ENCODE results near the gene CD14. TPM values are rescaled to one million over a fixed set of nuclear protein-coding genes. Genes with fewer than 3 reads are reported as not detected.
A peak's percentile ranks its signal among the peaks of the same experiment; 100 is the strongest.
"Not testable (repeated sequence)": the region's sequence is repeated elsewhere in the genome, so short reads cannot be mapped to it uniquely, and the experiment has no call there.

CD14 gene
- polyA plus RNA-seq, 2 of the 4 experiments (the other 2 are of a cell fraction) = 2.9 to 3.3 TPM

- H3K4me3 ChIP-seq = peak overlapping the region; percentile 68
- TF ChIP-seq HEYL (CRISPR knock-in tag; IDR thresholded peaks at IDR 0.05) = 0 out of 2 replicates have a peak, but pooled peaks have one; percentile 48
- H3K4me1 ChIP-seq = peaks cover 27% of the 10 kb centered on the region
- DNase-seq (ENCODE audit: low read depth in 1 of 2, low spot score in 1 of 2); FAIRE-seq; H3K9me3 ChIP-seq: not testable (repeated sequence)
- WGBS (ENCODE audit: missing lambda C conversion rate) = 11% methylated on average over 9 of the region's 9 CpGs
- POLR2A ChIA-PET = interaction anchor here (0.6 to 2.4 kb wide), 4 partner anchors 9 to 237 kb away, joined by 3 to 12 read pairs (median 7); partner anchors contain the start of genes ANKHD1, APBB3, IK and NDUFA2
- H3K4me2 ChIP-seq = peak overlapping the region; percentile 90
- peak in 1 of 2 experiments; percentile 3; a peak in 3 of 6 replicates for ATAC-seq
- H3K27ac ChIP-seq = peak overlapping the region; percentile 87 to 91
- CTCF ChIA-PET = interaction anchor here (0.6 to 2.0 kb wide), 21 partner anchors 8 to 953 kb away, joined by 3 to 7 read pairs (median 4); partner anchors contain the start of genes EIF4EBP3, IK and NDUFA2
These were observed 5.8 kb upstream of the CD14 start for GRCh38 chr5:140638898-140639147.

- FAIRE-seq (no peak), ATAC-seq (no peak), DNase-seq (ENCODE audit: low read depth in 1 of 2, low spot score in 1 of 2) (no peak)
- ChIA-PET CTCF (interaction anchor here (1.4 to 1.7 kb wide), 2 partner anchors 47 to 90 kb away, joined by 3 to 6 read pairs; partner anchors contain the start of gene EIF4EBP3), POLR2A (interaction anchor here (2.4 kb wide), 1 partner anchor 10 kb away, joined by 12 read pairs; the partner anchor contains the start of genes IK and NDUFA2)
- no peaks in the 10 kb centered on the region for H3K9me3 ChIP-seq
- H3K4me2 ChIP-seq = no peak overlapping the region
- no peak for TF ChIP-seq HOXB13 (CRISPR knock-in tag; IDR thresholded peaks at IDR 0.05; ENCODE audit: low read depth)
- TF ChIP-seq HOXB5 (CRISPR knock-in tag; IDR thresholded peaks at IDR 0.05) = no peak
- no peak for TF ChIP-seq MAZ (IDR thresholded peaks at IDR 0.05; ENCODE audit: borderline replicate concordance, low read depth, low read length)
- no peak for TF ChIP-seq HEYL (CRISPR knock-in tag; IDR thresholded peaks at IDR 0.05)
- TF ChIP-seq ZNF302 (CRISPR knock-in tag; IDR thresholded peaks at IDR 0.05) = no peak
- TF ChIP-seq EP300 (IDR thresholded peaks at IDR 0.05) = no peak
- no peak for TF ChIP-seq PBX3 (IDR thresholded peaks at IDR 0.05)
- TF ChIP-seq JUNB (IDR thresholded peaks at IDR 0.05) = no peak
- no peak for TF ChIP-seq CTCF (IDR thresholded peaks at IDR 0.05)
- TF ChIP-seq REST (IDR thresholded peaks at IDR 0.05) = no peak
- TF ChIP-seq HOXA7 (CRISPR knock-in tag; IDR thresholded peaks at IDR 0.05) = no peak
- no peak for TF ChIP-seq EHMT2 (IDR thresholded peaks at IDR 0.05; ENCODE audit: low read depth)
- no peak for TF ChIP-seq POLR2A (IDR thresholded peaks at IDR 0.05; ENCODE audit: low read length)
- TF ChIP-seq GATA3 (IDR thresholded peaks at IDR 0.05; ENCODE audit: borderline replicate concordance) = no peak
- no peak for TF ChIP-seq CHD2 (IDR thresholded peaks at IDR 0.05; ENCODE audit: low read length, partially characterized antibody)
- TF ChIP-seq NR3C1 (IDR thresholded peaks at IDR 0.05) = no peak
- TF ChIP-seq RCOR1 (IDR thresholded peaks at IDR 0.05; ENCODE audit: low read depth, low read length) = no peak
- TF ChIP-seq HDAC2 (IDR thresholded peaks at IDR 0.05) = no peak
- TF ChIP-seq SREBF2 (IDR thresholded peaks at IDR 0.05) = no peak
- H3K4me1 ChIP-seq = peaks cover 40% of the 10 kb centered on the region
- H3K27ac ChIP-seq = no peak overlapping the region
- 91% methylated on average over 10 of the region's 10 CpGs for WGBS (ENCODE audit: missing lambda C conversion rate)
- H3K4me3 ChIP-seq = no peak overlapping the region
These were observed 4.6 kb upstream of the CD14 start for GRCh38 chr5:140637371-140638100.
